Caki2 (cell line): Measurements from ENCODE around the gene FHIT. TPM values are rescaled to one million over a fixed set of nuclear protein-coding genes. Genes with fewer than 3 reads are reported as not detected.

Experiments
- DNase-seq: peaks from one replicate; pipeline ENCODE4 v3.0.0-alpha.2; 2015; ENCODE audit warnings: low read depth
- in situ Hi-C: cut with HindIII; loops from 2 replicates; pipeline ENCODE4 v1.10.0; 2016; ENCODE audit warnings: low sequenced_read_pairs, low pct_unique_long_range_greater_than_20kb, mixed read lengths
- total RNA-seq: library from RNA; depleted of rRNA; stranded (reverse); fragments of >200 nt; shearing (Covaris generic); gene quantifications from 2 replicates; pipeline ENCODE4 v1.2.3, GENCODE V29; 2014; ENCODE audit warnings: low replicate concordance

Gene FHIT
- total RNA-seq, 1 experiment from 2014 or later: 4.8 TPM

- DNase-seq: no peak
These were observed 1541.3 kb downstream of the FHIT start for GRCh38 chr3:59709702-59710553.

DNA sequence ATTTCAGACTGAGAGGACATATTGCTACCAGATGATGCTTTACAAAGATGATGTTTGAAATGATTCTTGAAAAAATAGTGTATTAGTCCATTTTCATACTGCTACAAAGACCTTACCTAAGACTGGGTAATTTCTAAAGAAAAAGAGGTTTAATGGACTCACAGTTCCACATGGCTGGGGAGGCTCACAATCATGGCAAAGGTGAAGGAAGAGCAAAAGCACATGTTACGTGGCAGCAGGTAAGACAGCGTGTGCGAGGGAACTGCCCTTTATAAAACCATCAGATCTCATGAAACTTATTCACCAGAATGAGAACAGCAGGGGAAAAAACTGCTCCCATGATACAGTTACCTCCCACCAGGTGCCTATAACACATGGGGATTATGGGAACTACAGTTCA lies 1543.0 kb downstream of the FHIT start:
- no peak for DNase-seq
- in situ Hi-C loops: no loop called here

More at GRCh38 chr3:59709702-59710553, 1541.3 kb downstream of the FHIT start:
- in situ Hi-C loops: no loop called here

DNA sequence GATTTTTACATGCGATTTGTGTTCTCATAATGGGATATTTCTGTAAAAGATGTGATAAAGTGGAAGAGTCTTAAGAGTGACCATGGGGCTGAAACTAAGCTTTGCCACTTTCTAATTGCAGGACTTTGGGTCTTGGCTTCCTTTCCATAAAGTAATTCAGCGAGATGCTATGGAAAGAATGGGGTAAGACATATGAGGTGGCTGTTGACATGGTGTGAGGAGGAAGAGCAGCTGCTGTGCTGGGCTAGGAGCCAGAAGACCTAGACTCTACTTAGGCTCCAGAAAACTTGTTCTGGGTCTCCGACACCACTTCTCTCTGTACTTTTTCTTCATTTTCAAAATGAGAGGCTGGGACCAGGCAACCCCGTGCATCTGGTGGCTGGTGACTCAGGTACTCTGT lies 1547.0 kb downstream of the FHIT start:
- no peak for DNase-seq
- in situ Hi-C loops: no loop called here

DNA sequence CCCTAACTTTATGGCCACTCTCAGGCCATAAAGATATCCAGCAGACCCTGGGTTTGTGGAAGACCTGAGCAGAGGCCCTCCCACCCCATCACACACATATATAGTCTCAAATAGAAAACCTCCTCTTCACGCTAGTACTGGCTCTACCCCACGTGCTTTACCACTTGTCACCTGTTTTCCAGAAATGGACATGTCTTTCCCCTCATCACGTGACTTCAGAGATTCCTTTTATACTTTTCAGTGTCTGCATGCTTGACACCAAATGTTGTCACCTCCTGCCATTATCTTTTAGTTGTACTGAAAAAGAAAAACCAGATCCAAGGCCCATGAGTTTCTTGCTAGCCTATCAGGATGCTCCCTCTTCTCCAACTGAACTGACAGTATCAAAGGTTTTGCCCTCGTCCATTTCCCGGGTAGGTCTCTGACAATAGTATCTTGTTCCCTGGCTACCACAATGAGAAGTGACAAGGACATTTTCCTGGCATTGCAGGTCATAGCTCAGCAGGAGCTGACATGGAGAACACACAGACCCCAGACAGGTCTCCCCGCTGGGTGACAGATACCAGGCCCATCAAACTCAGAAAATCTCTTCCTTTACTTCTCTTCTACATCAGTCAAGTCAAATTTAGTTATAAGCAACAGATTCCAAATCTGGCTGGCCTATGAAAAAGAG lies 1551.5 kb downstream of the FHIT start:
- in situ Hi-C loops: no loop called here
- DNase-seq: no peak
